PFSK-1 (cell line): ENCODE results near the gene LSM12.

Experiments used
- FOXP2 ChIP-seq: optimal IDR thresholded peaks from 2 replicates; pipeline ENCODE3; 2011; ENCODE audit warnings: borderline replicate concordance, control low read depth, inconsistent platforms; ENCODE audit not compliant: insufficient read depth; ENCODE audit errors: extremely low read length, extremely low read depth
- POLR2AphosphoS5 ChIP-seq: IDR thresholded peaks from 2 replicates; pipeline ENCODE4 v1.6.1; 2012; ENCODE audit warnings: low read depth, mild to moderate bottlenecking, control low read depth, low read length, moderate library complexity
- SIN3A ChIP-seq: IDR thresholded peaks from 2 replicates; pipeline ENCODE4 v1.6.1; 2012; ENCODE audit warnings: mild to moderate bottlenecking, low read length, moderate library complexity, borderline replicate concordance; ENCODE audit not compliant: insufficient read depth
- TAF1 ChIP-seq: IDR thresholded peaks from 2 replicates; pipeline ENCODE4 v1.6.1; 2012; ENCODE audit warnings: low read length, control low read depth, borderline replicate concordance; ENCODE audit not compliant: insufficient read depth
- TF ChIP-seq, protein P1 (sequence below), 2 experiments: IDR thresholded peaks; 2 replicates each; pipeline versions ENCODE4 v1.6.1 to v1.8.0; 2011 to 2012; ENCODE audit warnings: low read depth in 2 of 2, low read length in 2 of 2, control low read depth in 1 of 2, inconsistent platforms in 1 of 2, mild to moderate bottlenecking in 1 of 2, moderate library complexity in 1 of 2; ENCODE audit not compliant: insufficient read depth in 1 of 2

DNA sequence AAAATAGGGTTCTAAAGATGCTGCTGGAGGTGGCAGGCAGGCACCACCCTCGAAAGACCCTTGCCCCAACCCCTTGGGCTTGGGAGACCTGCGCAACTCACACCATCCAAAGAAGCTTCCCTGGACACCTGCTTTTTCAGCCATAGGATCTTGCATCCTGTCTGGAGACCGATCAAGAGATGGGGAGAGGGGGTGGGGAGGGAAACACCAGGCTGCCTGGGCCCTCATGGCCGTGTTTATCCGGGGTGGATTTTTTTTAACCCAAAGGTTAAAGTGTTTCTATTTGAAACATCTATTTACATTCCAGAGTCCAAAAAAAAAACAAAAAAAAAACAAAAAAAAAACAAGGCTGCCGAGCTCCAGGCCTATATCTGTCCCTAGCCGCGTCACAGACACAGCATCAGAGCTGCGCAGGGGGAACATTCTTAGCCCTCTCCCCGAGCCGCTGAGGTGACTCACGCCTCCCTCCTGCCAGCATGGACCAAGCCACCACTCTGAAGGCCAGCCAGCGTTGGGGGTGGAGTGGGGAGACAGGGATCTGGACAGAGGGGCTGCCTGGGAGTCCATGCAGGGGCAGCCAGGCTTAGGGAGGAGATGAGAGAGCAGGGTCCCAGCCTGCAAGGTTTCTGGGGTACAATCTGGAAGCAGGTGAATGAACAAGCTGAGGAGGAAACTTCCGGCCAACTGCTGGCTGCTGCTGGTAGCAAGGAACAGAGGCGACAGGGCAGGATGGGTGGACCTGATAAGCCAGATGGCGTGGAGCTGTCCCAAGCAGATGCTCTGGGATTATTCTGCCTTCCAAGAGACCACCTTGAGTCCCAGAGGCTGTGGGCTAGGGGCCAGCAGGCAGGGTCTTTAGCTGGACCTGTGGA, 42.2 kb upstream of the LSM12 start:
- no peak for TF ChIP-seq POLR2AphosphoS5
- TF ChIP-seq, protein P1, sequence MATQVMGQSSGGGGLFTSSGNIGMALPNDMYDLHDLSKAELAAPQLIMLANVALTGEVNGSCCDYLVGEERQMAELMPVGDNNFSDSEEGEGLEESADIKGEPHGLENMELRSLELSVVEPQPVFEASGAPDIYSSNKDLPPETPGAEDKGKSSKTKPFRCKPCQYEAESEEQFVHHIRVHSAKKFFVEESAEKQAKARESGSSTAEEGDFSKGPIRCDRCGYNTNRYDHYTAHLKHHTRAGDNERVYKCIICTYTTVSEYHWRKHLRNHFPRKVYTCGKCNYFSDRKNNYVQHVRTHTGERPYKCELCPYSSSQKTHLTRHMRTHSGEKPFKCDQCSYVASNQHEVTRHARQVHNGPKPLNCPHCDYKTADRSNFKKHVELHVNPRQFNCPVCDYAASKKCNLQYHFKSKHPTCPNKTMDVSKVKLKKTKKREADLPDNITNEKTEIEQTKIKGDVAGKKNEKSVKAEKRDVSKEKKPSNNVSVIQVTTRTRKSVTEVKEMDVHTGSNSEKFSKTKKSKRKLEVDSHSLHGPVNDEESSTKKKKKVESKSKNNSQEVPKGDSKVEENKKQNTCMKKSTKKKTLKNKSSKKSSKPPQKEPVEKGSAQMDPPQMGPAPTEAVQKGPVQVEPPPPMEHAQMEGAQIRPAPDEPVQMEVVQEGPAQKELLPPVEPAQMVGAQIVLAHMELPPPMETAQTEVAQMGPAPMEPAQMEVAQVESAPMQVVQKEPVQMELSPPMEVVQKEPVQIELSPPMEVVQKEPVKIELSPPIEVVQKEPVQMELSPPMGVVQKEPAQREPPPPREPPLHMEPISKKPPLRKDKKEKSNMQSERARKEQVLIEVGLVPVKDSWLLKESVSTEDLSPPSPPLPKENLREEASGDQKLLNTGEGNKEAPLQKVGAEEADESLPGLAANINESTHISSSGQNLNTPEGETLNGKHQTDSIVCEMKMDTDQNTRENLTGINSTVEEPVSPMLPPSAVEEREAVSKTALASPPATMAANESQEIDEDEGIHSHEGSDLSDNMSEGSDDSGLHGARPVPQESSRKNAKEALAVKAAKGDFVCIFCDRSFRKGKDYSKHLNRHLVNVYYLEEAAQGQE (IDR thresholded peaks at IDR 0.05; ENCODE audit: insufficient read depth in 1 of 2, low read depth in 2 of 2, low read length in 2 of 2) = no peak
- 0 out of 2 replicates have a peak, but pooled peaks have one; percentile 27 for TF ChIP-seq SIN3A
- no peak for TF ChIP-seq TAF1
- no peak for TF ChIP-seq FOXP2
